ENCODE data around the gene LTBP3.
A peak's percentile ranks its signal among the peaks of the same experiment; 100 is the strongest.

Gene LTBP3

DNA sequence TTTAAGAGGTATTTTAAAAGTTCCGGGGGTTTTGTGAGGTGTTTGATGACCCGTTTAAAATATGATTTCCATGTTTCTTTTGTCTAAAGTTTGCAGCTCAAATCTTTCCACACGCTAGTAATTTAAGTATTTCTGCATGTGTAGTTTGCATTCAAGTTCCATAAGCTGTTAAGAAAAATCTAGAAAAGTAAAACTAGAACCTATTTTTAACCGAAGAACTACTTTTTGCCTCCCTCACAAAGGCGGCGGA is 59.5 kb downstream of the LTBP3 start:
- no peak for DNase-seq (ENCODE audit: low read depth in 2 of 3, low spot score in 1 of 3)

- peak in 1 of 3 donors; percentile 57 for DNase-seq (ENCODE audit: low read depth in 2 of 3, low spot score in 1 of 3)
Observed at GRCh38 chr11:65498042-65498726, 60.0 kb downstream of the LTBP3 start.

- DNase-seq (ENCODE audit: low read depth in 2 of 3, low spot score in 1 of 3): peak; percentile 97 to 99 (median 97)
Observed at GRCh38 chr11:65497141-65498041, 60.8 kb downstream of the LTBP3 start.

DNA sequence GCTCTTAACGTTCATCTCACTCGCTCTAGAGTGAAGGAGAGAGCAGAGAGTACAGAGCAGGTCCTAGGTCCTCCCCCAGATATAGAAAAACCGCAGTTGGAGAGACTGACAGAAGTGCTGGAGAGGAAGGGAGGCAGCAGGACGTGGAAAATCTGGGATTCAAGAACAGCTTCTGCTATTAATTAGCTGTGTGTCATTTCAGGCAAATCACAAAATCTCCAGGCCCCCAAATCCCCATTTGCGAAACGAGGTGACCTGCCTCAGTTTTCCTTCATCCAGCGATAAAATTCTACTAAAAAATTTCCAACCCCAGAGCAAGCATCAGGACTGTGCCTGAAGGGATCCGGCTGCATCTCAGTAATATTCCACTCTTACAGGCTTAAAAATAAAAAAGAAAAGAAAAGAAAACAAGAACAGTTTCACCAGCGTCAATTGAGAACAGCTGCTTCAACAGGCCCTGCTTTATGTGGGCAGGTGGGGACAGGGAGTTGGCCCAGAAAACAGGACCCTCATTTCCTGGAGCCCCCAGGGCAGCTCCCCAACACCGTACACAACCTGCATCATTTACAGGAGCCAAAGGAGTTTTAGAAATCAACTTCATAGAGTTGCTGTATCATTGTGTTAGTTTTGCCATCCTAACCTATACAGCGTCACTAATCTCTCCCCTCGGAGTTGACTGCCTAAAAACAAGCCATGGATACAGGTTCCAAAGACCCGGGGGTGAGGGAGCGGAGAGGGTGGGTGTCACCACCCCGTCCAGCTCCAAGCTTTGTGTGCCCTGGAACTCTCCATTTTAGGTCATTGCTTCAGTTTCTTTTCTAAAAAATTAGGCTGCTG is 61.6 kb downstream of the LTBP3 start:
- no peak for DNase-seq (ENCODE audit: low read depth in 2 of 3, low spot score in 1 of 3)

DNA sequence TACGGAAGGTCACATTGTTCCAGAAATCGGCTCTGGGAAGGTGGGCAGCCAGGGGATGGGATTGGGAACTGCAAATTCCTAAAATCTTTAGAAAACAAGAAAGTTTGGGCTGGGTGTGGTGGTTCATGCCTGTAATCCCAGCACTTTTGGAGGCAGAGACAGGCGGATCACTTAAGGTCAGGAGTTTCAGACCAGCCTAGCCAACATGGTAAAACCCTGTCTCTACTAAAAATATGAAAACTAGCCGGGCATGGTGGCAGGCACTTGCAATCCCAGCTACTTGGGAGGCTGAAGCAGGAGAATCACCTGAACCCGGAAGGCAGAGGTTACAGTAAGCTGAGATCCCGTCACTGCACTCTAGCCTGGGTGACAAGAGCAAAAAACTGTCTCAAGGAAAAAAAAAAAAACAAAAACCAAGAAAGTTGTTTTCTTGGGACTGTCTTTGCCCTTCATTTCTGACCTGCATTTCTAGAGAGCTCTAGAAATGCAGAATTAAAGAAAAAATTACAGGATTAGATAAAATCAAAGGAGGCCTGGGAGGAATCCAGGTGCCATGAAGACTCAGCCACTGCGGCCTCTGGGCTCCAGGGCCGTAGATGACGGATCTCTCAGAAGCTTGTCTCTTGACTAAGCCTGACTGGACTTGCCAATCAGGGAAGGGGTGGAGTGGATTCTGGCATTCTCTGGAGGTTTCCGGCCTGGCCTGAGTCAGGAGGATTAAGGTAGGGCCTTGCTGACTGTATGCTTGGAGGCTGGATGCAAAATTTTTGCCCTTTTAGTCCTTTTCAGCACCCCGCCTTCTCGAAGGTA is 64.6 kb downstream of the LTBP3 start:
- DNase-seq (ENCODE audit: low read depth in 2 of 3, low spot score in 1 of 3): no peak

GRCh38 chr11:65492637-65493366 is 65.4 kb downstream of the LTBP3 start:
- no peak for DNase-seq (ENCODE audit: low read depth in 2 of 3, low spot score in 1 of 3)

- no peak for DNase-seq (ENCODE audit: low read depth in 2 of 3, low spot score in 1 of 3)
Observed at GRCh38 chr11:65492387-65492636, 65.8 kb downstream of the LTBP3 start.

DNA sequence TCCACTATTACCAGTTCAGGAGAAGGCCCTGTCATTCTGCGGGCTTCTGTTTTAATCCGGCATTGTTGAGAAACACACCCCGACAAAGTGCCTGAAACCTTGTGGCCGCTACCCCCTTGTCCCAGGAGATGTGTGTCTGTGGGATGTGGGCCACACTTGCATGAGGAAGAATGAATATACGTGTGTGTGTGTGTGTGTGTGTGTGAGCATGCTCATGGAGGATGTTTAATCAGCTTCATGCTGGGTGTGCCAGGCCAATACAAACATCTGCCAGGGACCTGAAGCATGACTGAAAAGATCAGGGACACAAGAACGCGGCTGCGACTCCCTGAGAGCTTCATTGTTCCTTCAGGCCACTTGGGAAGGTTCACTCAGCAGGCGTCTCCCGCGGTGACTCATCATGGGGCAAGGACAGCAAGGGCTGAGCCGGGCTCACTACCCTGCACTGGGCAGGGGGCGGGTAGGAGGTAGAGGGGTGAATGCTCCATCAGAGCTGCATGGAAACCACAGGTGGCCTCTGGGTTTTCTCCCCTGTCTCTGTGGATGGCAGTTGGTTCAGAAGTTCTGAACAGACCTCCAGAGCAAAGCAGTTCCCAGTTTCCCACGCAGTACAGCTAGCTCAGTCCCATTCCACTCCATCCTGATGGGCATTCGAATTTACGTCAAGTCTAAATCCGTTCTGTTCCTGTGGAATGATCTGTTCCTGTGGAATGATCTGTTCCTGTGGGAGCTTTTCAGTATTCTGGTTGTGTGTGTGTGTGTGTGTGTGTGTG is 66.4 kb downstream of the LTBP3 start:
- no peak for DNase-seq (ENCODE audit: low read depth in 2 of 3, low spot score in 1 of 3)

DNA sequence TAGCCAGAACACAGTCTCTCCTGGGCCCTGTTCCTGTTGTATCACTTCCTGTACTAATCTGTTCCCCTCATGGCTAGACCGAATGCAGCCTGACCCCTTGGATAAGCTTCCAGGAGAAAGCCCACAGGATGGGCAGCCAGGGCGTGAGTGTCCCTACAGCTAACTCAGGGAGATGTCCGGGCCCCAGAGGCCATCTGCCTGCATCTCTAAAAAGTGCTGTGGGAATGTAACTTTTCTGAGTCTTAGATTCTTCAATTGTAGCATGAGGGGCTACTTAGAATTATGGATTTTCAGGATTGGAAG is 67.0 kb downstream of the LTBP3 start:
- DNase-seq (ENCODE audit: low read depth in 2 of 3, low spot score in 1 of 3): no peak

DNA sequence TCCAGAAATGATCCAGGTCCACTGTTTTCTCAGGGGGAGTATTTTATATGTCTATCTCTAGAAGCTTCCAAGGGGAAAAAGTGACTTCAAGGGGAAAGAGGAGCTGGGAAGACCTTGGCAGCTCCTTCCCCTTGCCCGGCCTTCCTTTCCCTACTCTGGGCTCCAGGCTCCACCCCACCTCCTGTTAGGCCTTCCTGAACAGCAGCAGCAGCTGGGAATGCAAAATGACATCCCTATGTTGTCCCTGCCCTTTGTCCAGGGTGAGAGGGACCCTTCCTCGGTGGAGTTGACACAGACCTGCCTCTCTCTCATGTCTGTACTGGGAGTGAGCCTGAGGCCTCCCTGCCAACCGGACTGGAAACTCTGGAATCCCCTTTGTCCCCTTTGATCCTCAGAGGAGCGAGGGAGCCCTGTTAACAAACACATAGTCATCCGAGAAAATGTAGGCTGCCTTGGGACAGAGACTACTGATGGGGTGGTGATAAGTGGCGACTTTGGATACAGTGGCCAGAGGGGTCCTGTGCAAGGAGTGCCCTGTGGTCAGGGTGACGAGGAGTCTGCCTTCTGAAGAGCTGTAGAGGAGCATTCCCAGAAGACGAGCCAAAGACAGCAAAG is 68.3 kb downstream of the LTBP3 start:
- no peak for DNase-seq (ENCODE audit: low read depth in 2 of 3, low spot score in 1 of 3)

GRCh38 chr11:65489035-65489705 is 69.0 kb downstream of the LTBP3 start:
- no peak for DNase-seq (ENCODE audit: low read depth in 2 of 3, low spot score in 1 of 3)

Measured in stimulated activated CD4-positive, alpha-beta T cell treated with anti-CD3 and anti-CD28 coated beads, Interleukin-12 subunit alpha, Interleukin-12 subunit beta, amount 100 ng/mL, for 48 hours (primary cell).